HG03135 (cell line): Measurements from ENCODE around the gene DNASE1L1.
"Not testable (repeated sequence)": the region's sequence is repeated elsewhere in the genome, so short reads cannot be mapped to it uniquely, and the experiment has no call there.

Experiments used
- ATAC-seq: cut with Tn5 transposase; IDR thresholded peaks from one replicate; pipeline ENCODE4 v1.9.1; 2021; ENCODE audit warnings: mild to moderate bottlenecking, moderate library complexity; ENCODE audit not compliant: unreplicated experiment

The DNASE1L1 gene

GRCh38 chrX:154408659-154409221, 314 bp downstream of the DNASE1L1 start:
- no peak for ATAC-seq

GRCh38 chrX:154404625-154405192, 4.3 kb downstream of the DNASE1L1 start:
- no peak for ATAC-seq

- no peak for ATAC-seq
Measured at GRCh38 chrX:154403858-154404257, 5.2 kb downstream of the DNASE1L1 start.

GRCh38 chrX:154403192-154403591, 5.9 kb downstream of the DNASE1L1 start:
- no peak for ATAC-seq

- ATAC-seq, result no peak
Measured at GRCh38 chrX:154402622-154403127, 6.4 kb downstream of the DNASE1L1 start.

- ATAC-seq, result no peak
Measured at GRCh38 chrX:154401918-154402621, 7.0 kb downstream of the DNASE1L1 start.

- no peak for ATAC-seq
Measured at GRCh38 chrX:154401045-154401799, 7.8 kb downstream of the DNASE1L1 start.

- ATAC-seq, result not testable (repeated sequence)
Measured at GRCh38 chrX:154400369-154400817, 8.7 kb downstream of the DNASE1L1 start.

GRCh38 chrX:154399527-154400368, 9.3 kb downstream of the DNASE1L1 start:
- no peak for ATAC-seq

- ATAC-seq, result peak; percentile 22
Measured at GRCh38 chrX:154398668-154399526, 10.2 kb downstream of the DNASE1L1 start.

- ATAC-seq, result peak; percentile 71
Measured at GRCh38 chrX:154397888-154398667, 11.0 kb downstream of the DNASE1L1 start, which contains the start of gene RPL10. TSS of gene RPL10 (plus strand) at chrX:154398377. CDS start at chrX:154398520, 143 bp downstream.

- peak; percentile 50 for ATAC-seq
Measured at GRCh38 chrX:154396973-154397887, 11.8 kb downstream of the DNASE1L1 start.

- ATAC-seq, result not testable (repeated sequence)
Measured at GRCh38 chrX:154396363-154396762, 12.7 kb downstream of the DNASE1L1 start.

- peak; percentile 69 for ATAC-seq
Measured at GRCh38 chrX:154389812-154390747, 19.0 kb downstream of the DNASE1L1 start.

- not testable (repeated sequence) for ATAC-seq
Measured at GRCh38 chrX:154388649-154389048, 20.4 kb downstream of the DNASE1L1 start.

GRCh38 chrX:154388094-154388493, 21.0 kb downstream of the DNASE1L1 start:
- ATAC-seq, result peak; percentile 32
